A549 (cell line): ENCODE data around the gene YKT6. TPM values are rescaled to one million over a fixed set of nuclear protein-coding genes. Genes with fewer than 3 reads are reported as not detected.

Source experiments
- ATAC-seq, 2 experiments: fragments of 200-7000 bp in 1 of 2; fragments of >200 bp in 1 of 2; cut with Nextera tagmentation in 1 of 2; cut with Tn5 transposase in 1 of 2; 3 replicates each; pipeline versions ENCODE4 v1.8.0 to v1.9.1; 2018 to 2020; ENCODE audit warnings: mild to moderate bottlenecking in 1 of 2, moderate library complexity in 1 of 2
- CTCF ChIA-PET: fragments of 300-600 bp; sonication (Branson Sonifier 250); formaldehyde crosslinking; extraction: SDS; loops from one replicate; lab custom pipeline; 2021; ENCODE audit warnings: antibody characterized with exemption, inconsistent platforms; lab: Yijun Ruan, JAX
- POLR2A ChIA-PET: fragments of 350-600 bp; formaldehyde crosslinking; extraction: SDS; loops from one replicate; lab custom pipeline; 2021; ENCODE audit warnings: antibody characterized with exemption, inconsistent platforms; lab: Yijun Ruan, JAX
- DNase-seq, 2 experiments: peaks; one replicate each; pipeline versions ENCODE4 v3.0.0 to v3.0.0-alpha.2; 2011 to 2016; ENCODE audit warnings: low read depth in 1 of 2, low spot score in 1 of 2
- FAIRE-seq: peaks from 2 replicates; lab custom pipeline; 2011; peaks lifted over from hg19 to GRCh38; lab: Jason Lieb, UNC
- H3K27ac ChIP-seq, 2 experiments: fragments of >200 bp; sonication (Bioruptor Twin); formaldehyde crosslinking; 3 replicates each; pipeline ENCODE4 v1.5.1; 2016 to 2017
- H3K4me1 ChIP-seq: fragments of >200 bp; sonication (Bioruptor Twin); formaldehyde crosslinking; 3 replicates; pipeline ENCODE4 v1.6.1; 2016
- H3K4me2 ChIP-seq: fragments of >200 bp; sonication (Bioruptor Twin); formaldehyde crosslinking; 3 replicates; pipeline ENCODE4 v1.6.1; 2016
- H3K4me3 ChIP-seq: fragments of >200 bp; sonication (Bioruptor Twin); formaldehyde crosslinking; 3 replicates; pipeline ENCODE4 v1.5.1; 2016
- H3K9me3 ChIP-seq: fragments of >200 bp; sonication (Bioruptor Twin); formaldehyde crosslinking; 3 replicates; pipeline ENCODE4 v1.6.1; 2016
- CBX2 ChIP-seq: fragments of 200-600 bp; sonication (generic); IDR thresholded peaks from 2 replicates; pipeline ENCODE4 v1.6.1; 2016; ENCODE audit warnings: low read depth, mild to moderate bottlenecking, borderline replicate concordance
- CBX8 ChIP-seq: fragments of 200-600 bp; sonication (generic); IDR thresholded peaks from 2 replicates; pipeline ENCODE4 v1.6.1; 2016
- CEBPB ChIP-seq, 2 experiments: fragments of >200 bp in 1 of 2; sonication (Bioruptor Twin) in 1 of 2; formaldehyde crosslinking in 1 of 2; IDR thresholded peaks; 2 replicates each; pipeline ENCODE4 v1.6.1; 2012 to 2016
- CHD2 ChIP-seq: fragments of 150-350 bp; IDR thresholded peaks from 2 replicates; pipeline ENCODE4 v1.6.1; 2014; ENCODE audit warnings: low read length; ENCODE audit not compliant: partially characterized antibody
- CHD4 ChIP-seq: fragments of 200-600 bp; sonication (generic); IDR thresholded peaks from 2 replicates; pipeline ENCODE4 v1.6.1; 2016; ENCODE audit warnings: antibody characterized with exemption, mild to moderate bottlenecking, borderline replicate concordance
- EP300 ChIP-seq, 2 experiments: fragments of >200 bp; sonication (Bioruptor Twin); formaldehyde crosslinking; IDR thresholded peaks; 2 replicates in 1 of 2; 3 replicates in 1 of 2; pipeline ENCODE4 v1.6.1; 2016 to 2017
- FOXS1 ChIP-seq: fragments of 250-450 bp; sonication (Bioruptor Pico); IDR thresholded peaks from 2 replicates; pipeline ENCODE4 v1.5.0; 2020; ENCODE audit warnings: mild to moderate bottlenecking, moderate library complexity
- JUN ChIP-seq, 2 experiments: fragments of >200 bp; sonication (Bioruptor Twin); formaldehyde crosslinking; IDR thresholded peaks; 2 replicates in 1 of 2; 3 replicates in 1 of 2; pipeline ENCODE4 v1.6.1; 2016 to 2017
- KDM1A ChIP-seq: fragments of 200-600 bp; sonication (generic); IDR thresholded peaks from 2 replicates; pipeline ENCODE4 v1.6.1; 2016; ENCODE audit warnings: low read depth, mild to moderate bottlenecking
- NPAS2 ChIP-seq: fragments of 250-450 bp; sonication (Bioruptor Pico); IDR thresholded peaks from 2 replicates; pipeline ENCODE4 v1.8.0; 2022; ENCODE audit warnings: mild to moderate bottlenecking, moderate library complexity, borderline replicate concordance
- NR3C1 ChIP-seq: fragments of >200 bp; sonication (Bioruptor Twin); formaldehyde crosslinking; IDR thresholded peaks from 3 replicates; pipeline ENCODE4 v1.6.1; 2017
- PHF8 ChIP-seq: fragments of 200-600 bp; sonication (generic); IDR thresholded peaks from 2 replicates; pipeline ENCODE4 v1.6.1; 2016; ENCODE audit warnings: low read depth, mild to moderate bottlenecking, antibody characterized with exemption, moderate library complexity, borderline replicate concordance
- RAD21 ChIP-seq, 2 experiments: fragments of >200 bp in 1 of 2; sonication (Bioruptor Twin) in 1 of 2; formaldehyde crosslinking in 1 of 2; IDR thresholded peaks in 1 of 2; conservative IDR thresholded peaks in 1 of 2; 2 replicates in 1 of 2; 3 replicates in 1 of 2; pipeline ENCODE4 v1.6.1; 2012 to 2018; ENCODE audit warnings: inconsistent platforms in 1 of 2
- REST ChIP-seq: fragments of 200-600 bp; sonication (generic); IDR thresholded peaks from 2 replicates; pipeline ENCODE4 v1.6.1; 2016; ENCODE audit warnings: antibody characterized with exemption, mild to moderate bottlenecking, moderate library complexity
- SREBF2 ChIP-seq: fragments of 450-650 bp; IDR thresholded peaks from 2 replicates; pipeline ENCODE4 v1.6.1; 2014; ENCODE audit warnings: mild to moderate bottlenecking, moderate library complexity
- USF2 ChIP-seq: fragments of 450-650 bp; IDR thresholded peaks from 2 replicates; pipeline ENCODE4 v1.6.1; 2014; ENCODE audit warnings: antibody characterized with exemption
- ZFP36 ChIP-seq: fragments of 450-650 bp; IDR thresholded peaks from 2 replicates; pipeline ENCODE4 v1.6.1; 2014; ENCODE audit warnings: borderline replicate concordance; ENCODE audit not compliant: partially characterized antibody
- WGBS: methylation state at CpG from one replicate; pipeline ENCODE4 v1.1.6; 2017; ENCODE audit errors: missing lambda C conversion rate; 5-methylcytosine and 5-hydroxymethylcytosine counted together
- polyA plus RNA-seq, 4 experiments: library from polyadenylated mRNA; depleted of rRNA in 3 of 4; stranded (reverse); fragments of >200 nt; fragmentation: RNase III in 1 of 4; extraction: RNeasy Plus Mini Kit Qiagen cat#74134 plus additional on column Dnase treatment in 1 of 4; gene quantifications; 2 replicates in 3 of 4; 3 replicates in 1 of 4; pipeline ENCODE4 v1.2.3, GENCODE V29; 2011 to 2017
- TF ChIP-seq, protein P1 (sequence below): IDR thresholded peaks from 2 replicates; pipeline ENCODE4 v1.6.1; 2012; ENCODE audit warnings: low read depth, borderline replicate concordance
- TF ChIP-seq, protein P2 (sequence below): IDR thresholded peaks from 2 replicates; pipeline ENCODE4 v1.6.1; 2012
- TF ChIP-seq, protein P3 (sequence below): fragments of 150-350 bp; IDR thresholded peaks from 2 replicates; pipeline ENCODE4 v1.6.1; 2014; ENCODE audit warnings: low read depth, mild to moderate bottlenecking, low read length

The YKT6 gene
- polyA plus RNA-seq, 2 of the 4 experiments (the other 2 are of a cell fraction), result 113 to 130 TPM

GRCh38 chr7:44153948-44154335 lies 46.8 kb upstream of the YKT6 start:
- ATAC-seq, result no peak
- no peaks in the 10 kb centered on the region for H3K9me3 ChIP-seq
- TF ChIP-seq, protein P1, sequence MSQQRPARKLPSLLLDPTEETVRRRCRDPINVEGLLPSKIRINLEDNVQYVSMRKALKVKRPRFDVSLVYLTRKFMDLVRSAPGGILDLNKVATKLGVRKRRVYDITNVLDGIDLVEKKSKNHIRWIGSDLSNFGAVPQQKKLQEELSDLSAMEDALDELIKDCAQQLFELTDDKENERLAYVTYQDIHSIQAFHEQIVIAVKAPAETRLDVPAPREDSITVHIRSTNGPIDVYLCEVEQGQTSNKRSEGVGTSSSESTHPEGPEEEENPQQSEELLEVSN, result no peak
- TF ChIP-seq ZFP36 (no peak), NR3C1 (no peak), REST (no peak), JUN (IDR thresholded peaks at IDR 0.05) (no peak), CHD2 (no peak)
- TF ChIP-seq, protein P2, sequence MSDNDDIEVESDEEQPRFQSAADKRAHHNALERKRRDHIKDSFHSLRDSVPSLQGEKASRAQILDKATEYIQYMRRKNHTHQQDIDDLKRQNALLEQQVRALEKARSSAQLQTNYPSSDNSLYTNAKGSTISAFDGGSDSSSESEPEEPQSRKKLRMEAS, result no peak
- TF ChIP-seq, all 56 proteins: peak for 0
- H3K4me1 ChIP-seq, result no peaks in the 10 kb centered on the region
- WGBS, result 82% methylated on average over 5 of the region's 5 CpGs
- H3K4me2 ChIP-seq, result no peak overlapping the region
- POLR2A ChIA-PET, result no interaction called here
- no peak overlapping the region for H3K27ac ChIP-seq
- CTCF ChIA-PET, result interaction anchor here (0.8 to 0.9 kb wide), 2 partner anchors 17 to 22 kb away, joined by 3 read pairs; no protein-coding TSS in a partner anchor
- H3K4me3 ChIP-seq, result no peak overlapping the region
- no peak for DNase-seq
- FAIRE-seq, result no peak

GRCh38 chr7:44154703-44155102 lies 46.1 kb upstream of the YKT6 start:
- ATAC-seq (no peak), FAIRE-seq (no peak), DNase-seq (no peak)
- H3K4me3 ChIP-seq, result no peak overlapping the region
- no peak overlapping the region for H3K27ac ChIP-seq
- H3K4me2 ChIP-seq, result no peak overlapping the region
- TF ChIP-seq, protein P1, result no peak
- no peak for TF ChIP-seq PHF8
- no peak for TF ChIP-seq CHD4
- no peak for TF ChIP-seq CBX2
- no peak for TF ChIP-seq NPAS2
- no peak for TF ChIP-seq CBX8
- TF ChIP-seq EP300 (IDR thresholded peaks at IDR 0.05), result no peak
- TF ChIP-seq FOXS1 (CRISPR knock-in tag), result no peak
- no peak for TF ChIP-seq KDM1A
- no peak for TF ChIP-seq USF2
- TF ChIP-seq CEBPB (IDR thresholded peaks at IDR 0.05), result no peak
- no peak for TF ChIP-seq SREBF2
- TF ChIP-seq, protein P3, sequence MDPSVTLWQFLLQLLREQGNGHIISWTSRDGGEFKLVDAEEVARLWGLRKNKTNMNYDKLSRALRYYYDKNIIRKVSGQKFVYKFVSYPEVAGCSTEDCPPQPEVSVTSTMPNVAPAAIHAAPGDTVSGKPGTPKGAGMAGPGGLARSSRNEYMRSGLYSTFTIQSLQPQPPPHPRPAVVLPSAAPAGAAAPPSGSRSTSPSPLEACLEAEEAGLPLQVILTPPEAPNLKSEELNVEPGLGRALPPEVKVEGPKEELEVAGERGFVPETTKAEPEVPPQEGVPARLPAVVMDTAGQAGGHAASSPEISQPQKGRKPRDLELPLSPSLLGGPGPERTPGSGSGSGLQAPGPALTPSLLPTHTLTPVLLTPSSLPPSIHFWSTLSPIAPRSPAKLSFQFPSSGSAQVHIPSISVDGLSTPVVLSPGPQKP, result no peak
- no peak for TF ChIP-seq RAD21 (conservative IDR thresholded peaks at IDR 0.05 in 1 of 2, IDR thresholded peaks at IDR 0.05 in 1 of 2)
- WGBS, result 68% methylated on average over 3 of the region's 3 CpGs
- POLR2A ChIA-PET, result no interaction called here
- CTCF ChIA-PET, result interaction anchor here (0.8 kb wide), 1 partner anchor 10 kb away, joined by 3 read pairs; no protein-coding TSS in a partner anchor
- no peaks in the 10 kb centered on the region for H3K9me3 ChIP-seq
- no peaks in the 10 kb centered on the region for H3K4me1 ChIP-seq
